ENCODE measurements around the gene TCTN3. TPM values are rescaled to one million over a fixed set of nuclear protein-coding genes. Genes with fewer than 3 reads are reported as not detected.

TCTN3 gene
- total RNA-seq: 16.7 and 33.9 TPM in 2 replicates

GRCh38 chr10:95693668-95694534 is at the start of gene TCTN3:
TSS of gene TCTN3 (minus strand) at chr10:95693927. CDS start at chr10:95693899, 28 bp downstream.

GRCh38 chr10:95656291-95657164 is 37.2 kb downstream of the TCTN3 start, which contains the start of gene ALDH18A1:
TSS of gene ALDH18A1 (minus strand) at chr10:95656711. CDS start at chr10:95653377, 3,334 bp downstream.

Other genes with a start within 250 kb of the TCTN3 start
- 0.44 and 0.97 TPM in 2 replicates for gene SORBS1, start 132.6 kb downstream of the TCTN3 start, total RNA-seq
- gene ALDH18A1, start 37.2 kb downstream of the TCTN3 start, total RNA-seq: 48.4 and 99.2 TPM in 2 replicates
- 10.3 and 16.8 TPM in 2 replicates for gene ENTPD1, start 62.2 kb upstream of the TCTN3 start, total RNA-seq
- gene CC2D2B, start 214.0 kb upstream of the TCTN3 start, total RNA-seq: 0.16 TPM in 1 of 2 replicates, not detected in the other